HG03354 (cell line): ENCODE data around the gene ABCD3.
"Not testable (repeated sequence)": the region's sequence is repeated elsewhere in the genome, so short reads cannot be mapped to it uniquely, and the experiment has no call there.

Experiments used
- ATAC-seq: cut with Tn5 transposase; IDR thresholded peaks from one replicate; pipeline ENCODE4 v1.9.1; 2021; ENCODE audit warnings: mild to moderate bottlenecking; ENCODE audit not compliant: unreplicated experiment, poor library complexity, severe bottlenecking

Gene ABCD3

DNA sequence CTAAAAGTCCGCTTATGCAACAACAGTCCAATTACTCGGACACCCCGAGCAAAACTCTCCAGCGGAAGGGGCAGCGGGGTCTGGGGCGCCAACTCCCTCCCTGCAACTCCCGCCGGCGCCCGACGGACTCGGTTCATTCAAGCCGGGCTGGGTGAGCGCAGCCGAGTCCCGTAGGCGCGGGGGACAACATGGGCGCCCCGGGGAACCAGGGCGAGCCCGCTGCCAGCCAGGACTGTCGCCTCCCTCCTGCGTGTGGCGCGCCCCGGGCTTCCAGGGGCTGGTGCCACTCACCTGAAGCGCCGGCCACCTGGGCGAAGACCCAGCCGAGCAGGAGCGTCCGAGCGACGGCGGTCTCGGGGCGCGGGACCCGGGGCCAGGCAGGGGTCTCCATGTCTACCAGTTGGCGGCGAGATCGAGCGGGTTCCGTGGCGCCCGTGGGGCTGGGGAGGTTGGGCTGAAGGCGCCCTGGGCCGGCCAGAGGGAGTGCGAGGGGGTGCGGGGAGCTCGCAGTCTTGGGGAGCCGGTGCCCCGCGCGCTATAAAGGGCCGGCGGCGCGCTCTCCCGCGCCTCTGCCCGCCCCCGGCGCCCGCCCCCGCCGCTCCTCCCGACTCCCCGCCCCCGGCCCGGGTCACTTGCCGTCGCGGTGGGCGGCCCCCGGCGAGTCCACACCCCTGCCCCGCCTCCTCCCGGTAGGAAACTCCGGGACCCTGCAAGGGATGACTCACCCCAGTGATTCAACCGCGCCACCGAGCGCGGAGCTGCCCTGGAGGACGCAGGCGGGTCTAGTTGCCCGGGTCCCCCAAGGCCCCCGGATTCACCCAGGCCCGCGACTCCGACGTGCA is 123.3 kb downstream of the ABCD3 start, which contains the start of gene F3:
Gene F3, minus strand, starts transcription at position 514 of the 842 bp plus-strand sequence. Its CDS starts 123 bp downstream, at position 391.
- peak; percentile 78 for ATAC-seq

DNA sequence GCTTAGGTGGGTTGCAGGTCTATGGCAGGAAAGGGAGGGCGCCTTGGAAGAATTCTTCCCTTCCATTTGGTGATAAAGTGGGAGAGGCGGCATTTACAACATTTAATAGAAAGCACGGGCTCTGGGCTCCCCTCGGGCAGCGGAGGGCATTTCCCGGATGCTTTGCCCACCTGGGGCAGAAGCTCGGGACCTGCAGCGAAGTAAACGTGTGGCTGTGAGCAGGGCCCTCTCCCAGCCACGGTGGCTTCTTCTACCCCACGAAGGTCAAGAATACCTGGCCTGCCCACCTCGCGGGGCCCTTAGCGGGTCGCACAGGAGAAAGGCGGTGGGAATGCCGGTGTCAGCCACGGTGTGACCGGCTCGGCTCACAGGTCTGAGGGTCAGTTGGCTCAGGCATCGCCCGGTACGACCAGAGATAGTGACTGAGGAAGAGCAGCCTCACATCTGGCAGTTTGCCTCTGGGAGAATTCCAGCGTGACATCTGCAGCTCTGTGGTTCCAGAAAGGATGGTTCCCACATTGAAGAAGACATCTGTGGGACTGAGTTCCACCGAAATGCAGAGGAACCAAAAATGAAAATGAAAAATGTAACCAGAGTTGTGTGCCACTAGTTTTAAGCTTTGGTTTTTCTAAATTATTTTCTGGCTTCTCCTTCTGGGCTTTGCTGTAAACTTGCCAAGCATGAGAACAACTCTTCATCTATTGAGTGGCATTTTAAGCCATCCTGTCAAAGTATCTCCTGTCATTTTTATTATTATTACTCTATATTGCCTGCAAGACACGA is 124.1 kb downstream of the ABCD3 start:
- ATAC-seq, result peak; percentile 41

DNA sequence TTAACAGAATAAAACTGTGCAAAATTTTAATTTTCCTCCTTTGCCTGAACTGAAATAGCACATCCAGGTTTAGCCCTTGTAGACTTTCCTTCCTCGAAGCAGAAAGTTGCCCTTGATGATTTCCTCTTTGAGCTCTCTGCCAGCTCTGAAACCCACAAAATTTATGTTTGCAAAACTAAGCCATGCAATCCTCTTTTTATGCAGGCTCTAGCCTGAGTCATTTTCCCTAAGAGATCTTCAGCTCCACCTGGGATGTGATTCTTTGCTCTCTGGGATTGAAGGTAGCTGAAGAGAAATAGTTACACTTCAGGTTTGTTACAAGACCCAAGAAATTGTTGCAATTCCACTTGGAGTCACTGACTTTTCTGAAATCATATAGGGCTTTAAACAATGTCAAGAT is 124.8 kb downstream of the ABCD3 start:
- ATAC-seq, result no peak

DNA sequence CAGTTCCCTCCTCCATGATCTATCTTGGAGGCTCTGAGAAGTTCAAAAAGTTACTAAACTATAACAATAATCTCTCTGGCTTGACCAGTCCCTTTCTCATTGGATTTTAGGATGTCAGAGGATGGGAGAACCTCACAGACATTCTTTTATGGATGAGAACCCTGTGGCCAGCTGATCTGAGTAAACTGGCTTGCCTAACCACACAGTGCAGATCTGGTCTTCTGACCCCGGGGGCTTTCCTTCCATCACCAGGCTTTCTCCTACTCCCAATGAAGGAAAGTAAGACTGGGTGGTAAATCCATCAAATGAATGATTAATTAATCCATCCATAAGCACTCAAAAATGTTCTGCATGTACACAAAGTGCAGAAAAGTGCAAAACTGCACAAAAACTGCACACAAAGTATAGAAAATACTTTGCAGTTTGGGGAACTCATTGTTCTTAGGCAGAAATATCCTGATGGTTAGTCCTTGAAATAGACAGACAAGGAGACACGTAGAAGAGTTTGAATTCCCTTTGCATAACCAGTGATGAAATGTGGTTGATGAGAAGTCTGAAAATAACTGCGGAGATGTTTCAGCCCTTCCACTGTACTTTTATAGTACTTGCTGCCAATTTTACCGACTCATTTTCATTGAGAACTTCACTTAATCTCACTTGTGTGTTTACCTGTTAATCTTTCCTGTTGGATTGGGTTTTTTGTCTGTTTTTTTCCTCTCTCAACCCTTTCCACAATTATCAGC is 125.9 kb downstream of the ABCD3 start:
- ATAC-seq, result no peak

DNA sequence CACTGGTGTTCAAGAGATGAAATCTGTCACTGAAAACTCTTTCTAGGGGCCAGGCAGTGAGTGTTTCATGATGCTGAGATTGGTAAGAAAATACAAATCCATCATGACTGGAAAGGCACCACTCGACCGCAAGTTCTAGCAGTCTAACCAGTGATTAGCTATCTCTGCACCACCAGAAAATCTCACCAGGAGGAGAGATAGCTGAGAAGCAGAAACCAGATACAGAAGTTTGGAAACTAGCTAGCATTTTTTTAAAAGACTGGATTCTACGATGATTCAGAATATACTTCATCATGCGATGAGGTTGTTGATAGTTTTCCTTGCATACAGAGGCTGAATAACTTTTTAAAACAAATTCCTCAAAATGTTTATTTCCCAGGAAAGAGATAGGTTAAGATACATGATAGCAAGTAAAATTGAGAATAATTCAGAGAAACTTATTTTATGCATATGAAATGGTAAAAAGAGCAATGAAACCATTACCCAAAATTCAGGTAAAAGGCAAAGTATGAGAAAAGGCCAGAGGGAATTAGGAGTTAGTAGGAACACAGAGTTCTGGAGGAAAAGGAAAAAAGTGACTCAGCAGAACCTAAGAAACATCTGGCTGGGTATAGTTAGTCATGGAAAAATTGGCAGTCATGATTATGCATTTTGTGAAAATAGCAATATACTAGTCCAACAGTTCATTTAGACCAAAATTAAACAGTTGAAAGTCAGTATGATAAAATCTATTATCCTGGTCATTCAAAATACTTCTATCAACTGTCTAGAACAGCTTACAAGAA is 126.7 kb downstream of the ABCD3 start:
- ATAC-seq, result no peak

DNA sequence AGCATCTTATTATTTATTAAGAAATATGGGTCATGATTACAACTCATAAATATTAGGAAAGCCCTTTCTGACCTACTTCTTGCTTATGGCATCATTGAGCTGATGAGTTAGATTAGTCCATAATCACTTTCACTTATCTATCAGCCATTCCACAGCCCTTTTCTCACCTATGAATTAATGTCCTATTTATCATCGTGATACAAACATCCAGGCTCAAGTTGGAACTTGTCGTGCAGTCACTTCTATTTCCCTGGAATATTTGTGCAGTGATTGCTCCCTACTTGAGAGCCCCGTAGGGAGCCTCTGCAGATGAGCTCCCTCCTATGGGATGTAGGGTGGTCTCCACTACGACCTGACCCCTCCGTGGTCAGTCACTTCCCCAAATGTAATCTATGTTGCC is 131.5 kb downstream of the ABCD3 start:
- no peak for ATAC-seq

DNA sequence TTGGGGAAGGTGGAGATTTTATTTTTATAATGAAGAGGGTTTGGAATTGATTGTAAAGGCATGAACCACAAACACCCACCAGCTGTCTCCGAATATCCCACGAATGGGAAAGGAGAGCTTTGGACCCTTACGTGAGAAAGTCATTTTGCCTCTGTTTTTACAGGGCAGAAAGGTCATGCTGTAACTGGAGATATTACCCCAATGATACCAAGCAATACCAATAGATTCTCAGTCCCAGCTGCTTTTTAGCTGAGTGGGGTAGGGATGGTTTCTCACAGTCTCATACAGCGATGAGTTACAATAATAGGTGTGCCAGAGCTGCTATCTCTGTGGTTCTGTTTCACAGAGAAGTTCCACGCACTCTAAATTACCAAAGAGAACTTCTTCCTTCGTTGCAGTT is 132.2 kb downstream of the ABCD3 start:
- ATAC-seq, result no peak

DNA sequence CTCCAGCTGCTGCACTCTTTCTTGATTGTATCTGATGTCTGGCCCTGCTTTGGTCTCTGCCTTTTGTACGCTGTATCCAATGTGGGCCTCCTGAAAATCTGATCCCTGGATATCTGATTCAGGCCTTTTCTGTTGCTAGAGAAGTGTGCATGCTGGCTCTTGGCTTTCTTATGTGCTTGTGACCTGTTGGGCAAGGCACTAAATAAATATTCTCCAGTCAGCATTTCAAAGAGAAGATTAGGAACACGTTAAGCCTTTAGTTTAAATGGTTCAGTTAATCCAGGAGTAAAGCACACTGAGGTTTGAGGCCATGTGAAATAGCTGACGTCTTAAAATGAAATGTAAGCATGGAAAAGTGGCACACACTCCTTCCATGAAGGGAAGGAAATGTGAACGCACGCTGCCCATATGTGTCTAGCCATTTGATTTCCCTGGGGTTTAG is 132.6 kb downstream of the ABCD3 start:
- no peak for ATAC-seq

DNA sequence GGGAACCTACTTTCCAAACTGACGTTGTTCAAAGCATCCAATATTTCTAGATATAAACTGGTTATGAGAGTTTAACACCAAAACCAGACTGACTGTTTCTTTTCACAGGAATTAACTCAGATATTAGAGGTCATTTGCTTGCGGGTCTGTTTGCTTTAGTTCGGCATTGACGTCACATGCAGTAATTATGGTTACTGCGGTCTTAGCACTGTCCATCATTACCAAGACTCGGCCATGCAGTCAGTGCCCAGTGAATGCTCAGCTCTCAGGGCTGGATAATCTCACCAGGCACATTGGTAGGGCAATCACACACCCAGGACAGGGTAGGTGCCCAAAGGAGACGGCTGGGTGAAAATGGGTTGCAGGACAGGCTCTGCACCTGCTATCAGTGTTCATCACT is 133.3 kb downstream of the ABCD3 start:
- ATAC-seq, result no peak

DNA sequence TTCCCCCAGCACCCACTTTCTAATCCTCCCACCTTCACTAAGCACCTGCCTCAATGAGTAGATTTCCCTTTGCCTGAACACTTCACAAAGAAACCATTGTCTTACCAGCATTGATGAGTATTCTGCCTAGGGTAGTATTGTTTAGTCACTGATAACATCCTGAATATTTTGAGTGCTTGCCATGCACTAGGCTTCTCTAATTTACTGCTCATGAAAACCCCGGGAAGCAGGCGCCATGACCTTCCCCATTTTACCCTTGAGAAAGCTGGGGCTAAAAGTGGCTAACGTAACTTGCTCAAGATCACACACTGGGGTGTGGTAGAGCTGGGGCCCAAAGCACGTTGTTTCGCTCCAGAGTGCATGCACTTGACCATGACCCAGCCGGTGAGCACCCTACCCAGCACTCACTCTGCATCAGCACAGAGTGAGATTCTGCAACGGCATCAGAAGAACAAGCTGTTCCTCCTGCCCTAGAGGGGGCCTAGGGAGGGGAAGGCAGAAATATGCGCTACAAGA is 133.9 kb downstream of the ABCD3 start:
- ATAC-seq, result no peak

DNA sequence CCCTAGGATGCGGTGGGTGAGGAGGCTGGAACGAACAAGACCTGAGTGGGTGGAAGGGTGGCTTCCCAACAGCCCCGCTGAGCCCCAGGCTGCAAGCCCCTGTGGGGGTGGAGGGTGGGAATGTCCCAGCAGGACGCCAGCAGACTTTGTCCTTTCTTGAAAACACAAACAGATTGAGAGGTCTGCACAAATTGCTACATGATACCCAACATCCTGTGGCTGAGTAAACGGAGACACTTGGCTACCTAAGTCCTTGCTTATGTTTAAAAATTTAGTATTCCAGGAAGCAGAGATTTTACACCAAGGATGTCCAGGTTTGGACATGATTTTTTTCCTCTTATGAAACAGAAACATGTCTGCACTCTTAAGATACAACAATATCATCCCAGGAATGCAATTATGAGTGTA is 135.1 kb downstream of the ABCD3 start:
- ATAC-seq, result no peak

DNA sequence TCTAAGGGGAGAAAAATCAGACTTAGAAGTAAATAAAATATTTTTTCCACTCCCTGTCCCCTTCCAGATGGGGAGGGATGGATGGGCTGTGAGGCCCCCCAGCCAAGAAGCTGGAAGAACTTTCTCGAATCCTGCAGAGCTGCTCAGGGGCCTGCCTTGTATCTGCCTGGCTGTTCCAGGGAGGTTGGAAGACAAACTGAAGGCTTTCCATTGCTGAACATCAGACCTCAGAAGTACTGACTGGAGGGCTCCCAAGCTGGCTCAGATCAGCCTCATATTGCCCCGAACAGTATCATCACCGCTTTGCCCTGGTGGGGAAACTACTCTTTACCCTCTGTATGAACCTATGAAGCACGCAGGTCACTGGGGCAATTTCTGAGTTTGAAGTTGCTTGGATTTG is 135.7 kb downstream of the ABCD3 start:
- ATAC-seq, result no peak

DNA sequence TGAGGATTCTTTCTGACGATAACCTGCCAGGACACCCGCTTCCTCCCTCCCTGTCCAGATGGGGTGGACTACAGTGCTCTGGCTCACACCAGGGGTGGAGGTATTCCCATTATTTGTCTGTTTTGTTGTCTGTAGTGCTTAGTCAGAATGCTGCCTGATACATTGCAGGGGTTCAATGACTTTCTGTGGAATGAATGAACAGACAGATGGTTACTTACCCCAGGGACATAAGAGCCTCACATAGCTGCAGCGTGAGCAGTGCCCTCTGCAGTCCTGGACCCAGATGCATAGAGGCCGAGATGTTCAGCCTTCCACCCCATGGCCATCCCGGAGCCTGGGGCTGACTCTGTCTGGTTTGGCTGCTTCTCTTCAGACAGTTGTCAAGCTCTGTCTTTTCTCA is 136.4 kb downstream of the ABCD3 start:
- no peak for ATAC-seq

DNA sequence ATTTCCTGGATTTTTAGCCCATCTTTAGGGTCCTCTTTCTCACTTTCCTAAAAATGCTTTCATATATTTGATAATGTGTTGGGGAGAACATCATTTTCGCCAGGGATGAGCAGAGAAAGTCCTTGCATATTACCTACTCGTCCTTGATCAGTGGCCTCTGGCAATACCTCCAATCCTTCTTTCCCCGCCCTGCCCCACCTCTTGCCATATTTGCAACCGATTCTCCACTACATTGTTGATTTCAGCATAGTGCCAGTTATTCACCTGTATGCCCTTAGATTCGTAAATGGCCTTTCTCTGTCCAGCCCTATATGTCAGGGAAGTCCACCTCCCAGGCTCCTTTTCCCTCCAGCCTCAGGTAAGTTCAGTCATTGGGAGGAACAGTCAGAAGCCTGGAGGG is 136.9 kb downstream of the ABCD3 start:
- no peak for ATAC-seq

DNA sequence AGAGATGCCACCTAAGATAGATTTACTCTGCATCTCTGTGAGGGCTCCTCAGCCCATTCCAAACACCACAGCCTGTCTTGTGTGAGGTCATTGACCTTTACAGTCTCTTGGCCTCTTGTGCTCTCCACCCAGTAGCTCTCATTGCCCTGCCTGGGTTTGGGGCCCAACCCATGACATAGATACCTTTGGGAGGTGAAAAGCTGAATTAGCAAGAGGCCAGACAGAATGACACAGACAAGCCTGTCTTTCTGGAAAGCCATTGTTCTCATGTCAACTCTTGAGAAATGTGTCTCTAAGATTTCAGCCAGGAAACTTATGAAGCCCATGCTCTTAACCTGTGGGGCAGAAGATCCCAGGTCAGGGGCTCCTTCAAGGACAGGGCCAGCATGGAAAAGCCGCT is 141.7 kb downstream of the ABCD3 start:
- no peak for ATAC-seq

DNA sequence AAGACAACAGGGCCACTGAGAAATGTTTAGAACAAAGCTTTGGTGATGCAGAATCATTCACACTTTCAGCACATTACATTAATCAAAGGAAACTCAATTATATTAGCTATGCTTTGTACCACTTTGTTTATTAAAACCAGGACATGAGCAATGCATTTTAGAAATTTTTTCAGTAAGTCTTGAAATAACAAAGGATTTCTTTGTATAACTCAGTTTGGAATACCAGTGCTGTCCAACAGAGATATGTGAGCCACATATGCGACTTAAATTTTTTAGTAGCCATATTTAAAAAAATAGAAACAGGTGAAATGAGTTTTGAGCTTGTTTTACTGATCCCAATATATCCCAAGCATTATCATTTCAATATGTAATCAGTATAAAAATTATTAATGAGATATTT is 142.1 kb downstream of the ABCD3 start:
- ATAC-seq, result no peak

DNA sequence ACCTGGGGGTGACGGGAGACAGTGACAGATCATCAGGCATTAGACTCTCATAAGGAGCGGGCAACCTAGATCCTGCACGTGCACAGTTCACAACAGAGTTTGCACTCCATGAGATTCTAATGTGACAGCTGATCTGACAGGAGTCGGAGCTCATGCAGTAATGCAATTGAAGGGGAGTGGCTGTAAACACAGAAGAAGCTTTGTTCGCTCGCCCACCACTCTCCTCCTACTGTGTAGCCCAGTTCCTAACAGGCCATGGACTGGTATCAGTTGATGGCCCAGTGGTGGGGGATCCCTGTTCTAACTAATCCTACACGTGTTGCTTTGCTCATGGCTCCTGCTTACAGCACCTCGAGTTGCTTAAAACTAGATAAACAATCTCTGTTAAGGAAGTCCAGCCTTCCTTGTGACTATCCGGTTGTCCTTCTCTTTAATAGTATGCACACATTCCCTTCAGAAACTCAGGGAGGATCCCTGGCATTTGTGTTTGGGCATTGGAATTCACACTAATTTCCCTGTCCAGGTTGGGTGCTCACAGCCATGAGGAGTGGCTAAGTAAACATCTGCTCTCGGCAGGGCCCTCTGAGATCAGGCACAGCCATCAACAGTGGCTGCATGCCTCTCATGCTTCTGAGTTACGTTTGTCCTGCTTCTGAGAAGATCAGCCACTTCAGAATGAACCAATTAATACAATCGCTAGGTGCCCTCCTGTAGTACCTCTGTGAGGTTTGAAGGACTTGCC is 144.5 kb downstream of the ABCD3 start:
- no peak for ATAC-seq

DNA sequence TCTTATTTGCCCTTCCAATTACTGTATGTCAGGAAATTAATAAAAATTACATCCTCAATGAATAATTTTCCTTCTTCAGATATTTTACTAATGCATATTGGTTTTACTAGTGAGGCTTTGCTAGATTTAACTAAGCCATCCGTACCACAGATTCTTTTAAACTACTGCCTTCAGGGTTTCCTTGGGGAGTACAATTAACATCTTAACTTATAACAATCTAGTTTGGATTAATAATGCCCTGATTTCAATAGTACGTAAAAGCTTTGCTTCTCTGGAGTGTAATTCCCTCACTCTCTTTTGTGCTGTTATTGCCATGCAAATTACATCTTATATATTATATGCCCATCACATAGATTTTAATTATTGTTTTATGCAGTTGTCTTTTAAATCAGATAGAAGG is 147.7 kb downstream of the ABCD3 start:
- no peak for ATAC-seq

DNA sequence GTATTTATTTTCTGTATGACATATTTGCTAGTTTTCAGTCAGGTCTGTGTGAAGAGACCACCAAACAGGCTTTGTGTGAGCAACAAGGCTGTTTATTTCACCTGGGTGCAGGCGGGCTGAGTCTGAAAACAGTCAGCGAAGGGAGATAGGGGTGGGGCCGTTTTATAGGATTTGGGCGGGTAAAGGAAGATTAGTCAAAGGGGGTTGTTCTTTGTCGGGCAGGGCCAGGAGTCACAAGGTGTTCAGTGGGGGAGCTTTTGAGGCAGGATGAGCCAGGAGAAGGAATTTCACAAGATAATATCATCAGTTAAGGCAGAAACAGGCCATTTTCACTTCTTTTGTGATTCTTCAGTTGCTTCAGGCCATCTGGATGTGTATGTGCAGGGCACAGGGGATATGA is 148.2 kb downstream of the ABCD3 start:
- ATAC-seq, result not testable (repeated sequence)
